Chondrocyte (in vitro differentiated cells): ENCODE measurements around the gene GPR161. TPM values are rescaled to one million over a fixed set of nuclear protein-coding genes. Genes with fewer than 3 reads are reported as not detected.

Source experiments
- DNase-seq: peaks from one replicate; pipeline ENCODE4 v3.0.0; 2021; ENCODE audit warnings: mixed read lengths, low spot score
- H3K27ac Mint-ChIP-seq: one replicate; pipeline ENCODE4 v1.8.0; 2021; ENCODE audit warnings: mild to moderate bottlenecking, moderate library complexity, mixed read lengths; ENCODE audit not compliant: unreplicated experiment
- H3K27me3 Mint-ChIP-seq: 2 replicates; pipeline ENCODE4 v1.8.0; 2021; ENCODE audit warnings: low read depth, mixed read lengths
- H3K36me3 Mint-ChIP-seq: 2 replicates; pipeline ENCODE4 v1.8.0; 2021; ENCODE audit warnings: low read depth, mixed read lengths
- H3K4me1 Mint-ChIP-seq: 2 replicates; pipeline ENCODE4 v1.8.0; 2021; ENCODE audit warnings: low read depth, mild to moderate bottlenecking, mixed read lengths
- H3K4me3 Mint-ChIP-seq: one replicate; pipeline ENCODE4 v1.8.0; 2021; ENCODE audit warnings: mild to moderate bottlenecking, moderate library complexity, mixed read lengths; ENCODE audit not compliant: unreplicated experiment
- H3K9me3 Mint-ChIP-seq: 2 replicates; pipeline ENCODE4 v1.8.0; 2021; ENCODE audit warnings: low read depth, mixed read lengths
- total RNA-seq: library from RNA; stranded (reverse); gene quantifications from 3 replicates; pipeline ENCODE4 v1.2.1, GENCODE V29; 2021
- TF ChIP-seq, protein P1 (sequence below): fragments of 200-600 bp; sonication (generic); IDR thresholded peaks from 2 replicates; pipeline ENCODE4 v1.5.0; 2021; ENCODE audit warnings: antibody characterized with exemption, mild to moderate bottlenecking, moderate library complexity

The GPR161 gene
- total RNA-seq, 1 donor from 2014 or later = 33.5 TPM

DNA sequence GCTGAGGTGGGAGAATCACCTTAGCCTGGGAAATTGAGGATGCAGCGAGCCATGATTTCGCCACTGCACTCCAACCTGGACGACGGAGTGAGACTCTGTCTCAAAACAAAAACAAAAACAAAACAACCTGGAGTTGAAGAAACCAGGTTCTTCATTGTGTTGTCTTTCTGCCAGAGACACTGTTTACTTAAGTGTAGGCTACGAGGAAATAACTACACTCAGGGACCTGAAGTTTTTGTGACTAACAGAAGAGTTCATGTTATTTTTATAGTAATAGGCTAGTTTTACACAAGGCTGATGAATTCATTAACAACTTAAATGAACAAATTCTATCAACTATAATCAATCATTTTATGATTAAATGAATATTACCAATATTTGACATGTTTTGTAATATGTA lies 101.4 kb downstream of the GPR161 start:
- TF ChIP-seq, protein P1, sequence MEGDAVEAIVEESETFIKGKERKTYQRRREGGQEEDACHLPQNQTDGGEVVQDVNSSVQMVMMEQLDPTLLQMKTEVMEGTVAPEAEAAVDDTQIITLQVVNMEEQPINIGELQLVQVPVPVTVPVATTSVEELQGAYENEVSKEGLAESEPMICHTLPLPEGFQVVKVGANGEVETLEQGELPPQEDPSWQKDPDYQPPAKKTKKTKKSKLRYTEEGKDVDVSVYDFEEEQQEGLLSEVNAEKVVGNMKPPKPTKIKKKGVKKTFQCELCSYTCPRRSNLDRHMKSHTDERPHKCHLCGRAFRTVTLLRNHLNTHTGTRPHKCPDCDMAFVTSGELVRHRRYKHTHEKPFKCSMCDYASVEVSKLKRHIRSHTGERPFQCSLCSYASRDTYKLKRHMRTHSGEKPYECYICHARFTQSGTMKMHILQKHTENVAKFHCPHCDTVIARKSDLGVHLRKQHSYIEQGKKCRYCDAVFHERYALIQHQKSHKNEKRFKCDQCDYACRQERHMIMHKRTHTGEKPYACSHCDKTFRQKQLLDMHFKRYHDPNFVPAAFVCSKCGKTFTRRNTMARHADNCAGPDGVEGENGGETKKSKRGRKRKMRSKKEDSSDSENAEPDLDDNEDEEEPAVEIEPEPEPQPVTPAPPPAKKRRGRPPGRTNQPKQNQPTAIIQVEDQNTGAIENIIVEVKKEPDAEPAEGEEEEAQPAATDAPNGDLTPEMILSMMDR = no peak
- Mint-ChIP-seq H3K27ac (no peak overlapping the region), H3K36me3 (peaks cover 2% of the 10 kb centered on the region), H3K27me3 (no peaks in the 10 kb centered on the region), H3K9me3 (no peaks in the 10 kb centered on the region), H3K4me3 (no peak overlapping the region), H3K4me1 (no peaks in the 10 kb centered on the region)
- DNase-seq = no peak

DNA sequence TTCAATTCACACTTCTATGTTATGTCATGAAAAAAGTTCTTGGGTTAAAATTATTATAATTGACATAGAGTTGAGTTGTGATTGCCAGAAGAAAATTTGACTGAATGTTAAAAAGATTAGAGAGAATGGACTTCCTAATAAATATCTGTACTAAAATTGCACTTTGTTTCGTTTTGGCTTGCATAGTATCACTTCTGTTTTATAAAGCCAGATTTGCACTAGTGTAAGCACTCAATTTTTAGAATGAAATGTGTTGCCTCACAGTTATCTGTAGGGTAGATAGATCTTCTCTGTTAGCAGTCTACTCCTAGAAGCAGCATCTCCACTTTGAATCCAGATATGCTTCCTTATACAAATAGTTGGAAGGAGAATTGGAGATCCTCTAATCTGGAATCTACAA lies 104.7 kb downstream of the GPR161 start:
- Mint-ChIP-seq H3K4me3 (no peak overlapping the region), H3K27me3 (no peaks in the 10 kb centered on the region), H3K36me3 (peaks cover 2% of the 10 kb centered on the region), H3K4me1 (no peaks in the 10 kb centered on the region), H3K27ac (no peak overlapping the region), H3K9me3 (no peaks in the 10 kb centered on the region)
- TF ChIP-seq, protein P1 = no peak
- DNase-seq = no peak

DNA sequence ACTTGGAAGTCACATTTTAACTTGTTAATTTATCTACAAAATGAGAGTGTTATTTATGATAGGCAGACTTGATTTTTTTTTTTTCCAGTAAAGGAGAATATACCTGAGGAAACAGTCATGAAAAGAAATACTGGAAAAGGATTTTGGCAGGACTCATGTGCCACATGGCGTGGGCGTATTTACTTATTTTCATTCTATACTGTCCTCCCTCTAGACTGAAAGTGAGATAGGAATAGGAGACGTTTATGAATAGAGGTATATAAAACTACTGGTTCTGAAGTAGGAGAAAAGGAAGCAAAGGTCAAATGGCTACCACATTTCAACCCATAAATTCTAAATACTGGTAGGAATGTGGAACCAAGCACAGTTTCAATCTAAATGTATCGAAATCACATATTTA lies 105.1 kb downstream of the GPR161 start:
- Mint-ChIP-seq H3K4me3 (no peak overlapping the region), H3K4me1 (no peaks in the 10 kb centered on the region), H3K36me3 (peaks cover 2% of the 10 kb centered on the region), H3K27me3 (no peaks in the 10 kb centered on the region), H3K9me3 (no peaks in the 10 kb centered on the region), H3K27ac (no peak overlapping the region)
- no peak for DNase-seq
- TF ChIP-seq, protein P1 = no peak

DNA sequence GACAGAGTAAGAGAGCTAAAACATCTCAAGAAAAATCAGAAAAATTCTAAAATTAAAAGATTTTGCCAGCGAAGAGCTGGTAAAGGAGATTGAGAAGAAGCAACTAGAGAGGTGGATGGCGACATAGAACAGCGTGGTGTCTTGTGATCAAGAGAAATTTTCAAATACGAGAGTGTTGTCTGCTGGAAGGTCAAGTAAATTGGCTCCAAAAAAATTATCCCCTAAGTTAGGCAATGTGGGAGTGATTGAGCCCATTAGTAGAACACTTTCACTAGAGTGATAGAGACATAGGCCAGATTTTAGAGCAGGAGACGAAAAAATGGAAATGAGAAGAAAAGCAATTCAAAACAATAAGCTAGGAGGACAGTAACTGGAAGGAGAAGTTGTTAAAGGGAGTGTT lies 105.5 kb downstream of the GPR161 start:
- Mint-ChIP-seq H3K9me3 (no peaks in the 10 kb centered on the region), H3K27ac (no peak overlapping the region), H3K27me3 (no peaks in the 10 kb centered on the region), H3K4me3 (no peak overlapping the region), H3K36me3 (peaks cover 2% of the 10 kb centered on the region), H3K4me1 (no peaks in the 10 kb centered on the region)
- DNase-seq = no peak
- TF ChIP-seq, protein P1 = no peak

Other genes with a start within 250 kb of the GPR161 start
- gene ADCY10, start 222.8 kb downstream of the GPR161 start, total RNA-seq = 0.07 to 0.51 TPM (median 0.10 TPM) in 3 replicates
- gene DCAF6, start 200.2 kb downstream of the GPR161 start, total RNA-seq = 48.0 to 53.2 TPM (median 49.4 TPM) in 3 replicates
- 50.4 to 65.1 TPM (median 51.6 TPM) in 3 replicates for gene MPC2, start 199.9 kb downstream of the GPR161 start, total RNA-seq
- 37.2 to 38.7 TPM (median 37.4 TPM) in 3 replicates for gene TIPRL, start 42.0 kb upstream of the GPR161 start, total RNA-seq
- gene SFT2D2, start 89.1 kb upstream of the GPR161 start, total RNA-seq = 70.8 to 81.9 TPM (median 72.9 TPM) in 3 replicates
- 1.8 to 2.7 TPM (median 2.1 TPM) in 3 replicates for gene TBX19, start 143.9 kb upstream of the GPR161 start, total RNA-seq